NT2/D1 (cell line): Measurements from ENCODE around the gene OS9.

ENCODE experiments used
- SUZ12 ChIP-seq: IDR thresholded peaks from 2 replicates; pipeline ENCODE4 v1.6.1; 2011; ENCODE audit not compliant: insufficient read length, insufficient read depth; ENCODE audit errors: extremely low read depth
- ZNF274 ChIP-seq: IDR thresholded peaks from 2 replicates; pipeline ENCODE4 v1.6.1; 2011; ENCODE audit warnings: mild to moderate bottlenecking, low read depth, low read length

DNA sequence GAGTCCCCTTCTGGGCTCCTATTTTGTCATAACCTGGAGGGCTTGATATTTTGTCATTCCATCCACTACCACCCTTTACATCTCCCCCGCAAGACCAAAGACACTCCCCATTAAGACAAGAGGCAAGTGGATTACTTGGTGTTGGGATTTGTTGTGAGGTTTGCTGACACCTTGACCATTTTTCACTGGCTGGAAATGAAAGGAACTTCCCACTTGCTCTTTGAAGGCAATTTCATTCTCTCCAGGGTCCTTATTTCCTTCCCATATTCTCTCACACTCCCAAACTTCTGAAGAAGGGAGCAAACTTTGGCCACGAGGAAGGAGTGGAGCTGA is 29.7 kb downstream of the OS9 start:
- TF ChIP-seq SUZ12 (no peak), ZNF274 (no peak)
